IMR-90 (cell line): ENCODE results near the gene UBN1. TPM values are rescaled to one million over a fixed set of nuclear protein-coding genes. Genes with fewer than 3 reads are reported as not detected.

Experiments used
- ATAC-seq: fragments of 200-7000 bp; cut with Tn5 transposase; 2 replicates; pipeline ENCODE4 v1.9.1; 2020; ENCODE audit warnings: low read depth, mild to moderate bottlenecking, moderate library complexity
- BruUV-seq: library from RNA; stranded (reverse); fragments of 400-500 nt; replicated peaks from 2 replicates; lab custom pipeline; 2021; lab: Mats Ljungman, UMichigan
- CTCF ChIA-PET: fragments of 300-600 bp; formaldehyde crosslinking; extraction: SDS; loops from one replicate; lab custom pipeline; 2021; ENCODE audit warnings: antibody characterized with exemption; lab: Yijun Ruan, JAX
- POLR2A ChIA-PET: fragments of 300-600 bp; sonication (Branson Sonifier 250); formaldehyde crosslinking; loops from one replicate; lab custom pipeline; 2022; ENCODE audit warnings: antibody characterized with exemption; ENCODE audit not compliant: unreplicated experiment; lab: Charles Lee
- DNase-seq: peaks from one replicate; pipeline ENCODE4 v3.0.0; 2013
- H2AFZ ChIP-seq: replicated peaks from 2 replicates; pipeline ENCODE3; 2013; ENCODE audit warnings: low read length, mild to moderate bottlenecking; ENCODE audit not compliant: poor library complexity
- H2AK5ac ChIP-seq: 2 replicates; pipeline ENCODE4 v1.6.1; 2013; ENCODE audit warnings: low read depth, low read length, inconsistent platforms
- H2AK9ac ChIP-seq: replicated peaks from 2 replicates; pipeline ENCODE3; 2013; ENCODE audit warnings: mild to moderate bottlenecking, low read depth, low read length, moderate library complexity; ENCODE audit not compliant: poor library complexity
- H2BK120ac ChIP-seq: 2 replicates; pipeline ENCODE4 v1.6.1; 2013; ENCODE audit warnings: low read depth, low read length, inconsistent platforms
- H2BK15ac ChIP-seq: 3 replicates; pipeline ENCODE4 v1.6.1; 2013; ENCODE audit warnings: low read depth, low read length, inconsistent platforms
- H2BK20ac ChIP-seq: 2 replicates; pipeline ENCODE4 v1.6.1; 2013; ENCODE audit warnings: low read depth, mild to moderate bottlenecking, inconsistent platforms, low read length, moderate library complexity
- H2BK5ac ChIP-seq: 2 replicates; pipeline ENCODE4 v1.6.1; 2013; ENCODE audit warnings: mild to moderate bottlenecking, low read depth, low read length, inconsistent platforms; ENCODE audit not compliant: poor library complexity, severe bottlenecking
- H3K14ac ChIP-seq: replicated peaks from 2 replicates; pipeline ENCODE4 v1.6.1; 2013; ENCODE audit warnings: low read depth, low read length, inconsistent platforms
- H3K18ac ChIP-seq: 2 replicates; pipeline ENCODE4 v1.6.1; 2013; ENCODE audit warnings: low read depth, low read length, control low read depth
- H3K23ac ChIP-seq: 2 replicates; pipeline ENCODE4 v1.6.1; 2013; ENCODE audit warnings: low read depth, low read length, inconsistent platforms
- H3K27ac ChIP-seq: 2 replicates; pipeline ENCODE4 v1.5.1; 2013; ENCODE audit warnings: mild to moderate bottlenecking, control low read depth, low read length; ENCODE audit not compliant: insufficient read depth
- H3K27me3 ChIP-seq: 2 replicates; pipeline ENCODE4 v1.6.1; 2013; ENCODE audit warnings: low read length; ENCODE audit not compliant: control insufficient read depth, insufficient read depth
- H3K36me3 ChIP-seq: 2 replicates; pipeline ENCODE4 v1.6.1; 2013; ENCODE audit warnings: low read length, mixed read lengths; ENCODE audit not compliant: control insufficient read depth, insufficient read depth
- H3K4ac ChIP-seq: 2 replicates; pipeline ENCODE4 v1.6.1; 2013; ENCODE audit warnings: low read depth, low read length, inconsistent platforms
- H3K4me1 ChIP-seq: 2 replicates; pipeline ENCODE4 v1.6.1; 2013; ENCODE audit warnings: low read length, mixed read lengths; ENCODE audit not compliant: control insufficient read depth, insufficient read depth
- H3K4me2 ChIP-seq: 2 replicates; pipeline ENCODE4 v1.6.1; 2013; ENCODE audit warnings: low read depth, mild to moderate bottlenecking, control low read depth, low read length, moderate library complexity
- H3K4me3 ChIP-seq: 2 replicates; pipeline ENCODE4 v1.5.1; 2013; ENCODE audit warnings: low read depth, mild to moderate bottlenecking, control low read depth, low read length, moderate library complexity; ENCODE audit not compliant: insufficient read depth
- H3K56ac ChIP-seq: 2 replicates; pipeline ENCODE4 v1.6.1; 2013; ENCODE audit warnings: low read length, inconsistent platforms; ENCODE audit not compliant: insufficient read depth; ENCODE audit errors: extremely low read depth
- H3K79me1 ChIP-seq, 2 experiments: 2 replicates each; pipeline ENCODE4 v1.6.1; 2013; ENCODE audit warnings: low read length in 2 of 2, inconsistent platforms in 1 of 2, low read depth in 1 of 2
- H3K9ac ChIP-seq: 2 replicates; pipeline ENCODE4 v1.6.1; 2013; ENCODE audit warnings: low read depth, low read length, control low read depth
- H3K9me1 ChIP-seq: 2 replicates; pipeline ENCODE4 v1.6.1; 2013; ENCODE audit warnings: low read length, inconsistent platforms; ENCODE audit not compliant: insufficient read depth
- H3K9me3 ChIP-seq: 2 replicates; pipeline ENCODE4 v1.6.1; 2013; ENCODE audit warnings: low read length; ENCODE audit not compliant: control insufficient read depth, insufficient read depth
- H4K20me1 ChIP-seq: 2 replicates; pipeline ENCODE4 v1.6.1; 2013; ENCODE audit warnings: low read length, inconsistent platforms; ENCODE audit not compliant: insufficient read depth
- H4K5ac ChIP-seq: 2 replicates; pipeline ENCODE4 v1.6.1; 2013; ENCODE audit warnings: mild to moderate bottlenecking, low read depth, low read length, control low read depth
- H4K8ac ChIP-seq, 2 experiments: 2 replicates each; pipeline ENCODE4 v1.6.1; 2013; ENCODE audit warnings: low read depth in 2 of 2, low read length in 2 of 2, control low read depth in 1 of 2, inconsistent platforms in 1 of 2
- H4K91ac ChIP-seq: 2 replicates; pipeline ENCODE4 v1.6.1; 2013; ENCODE audit warnings: low read depth, low read length, inconsistent platforms; ENCODE audit not compliant: insufficient read depth
- BHLHE40 ChIP-seq: fragments of 150-350 bp; IDR thresholded peaks from 2 replicates; pipeline ENCODE4 v1.6.1; 2016; ENCODE audit warnings: mild to moderate bottlenecking, low read depth, low read length
- FOS ChIP-seq: fragments of 150-350 bp; IDR thresholded peaks from 2 replicates; pipeline ENCODE4 v1.6.1; 2016; ENCODE audit warnings: low read depth, low read length
- MAFK ChIP-seq: IDR thresholded peaks from 2 replicates; pipeline ENCODE4 v1.6.1; 2012; ENCODE audit warnings: low read depth, low read length, improper control_type of control experiment
- RFX5 ChIP-seq: IDR thresholded peaks from 2 replicates; pipeline ENCODE4 v1.8.0; 2012; ENCODE audit warnings: low read depth, mild to moderate bottlenecking, low read length, moderate library complexity
- WGBS, 2 experiments: methylation state at CpG; one replicate each; pipeline versions ENCODE4 v1.1.5 to v1.1.7; 2013; ENCODE audit warnings: missing lambda C conversion rate in 2 of 2; ENCODE audit not compliant: insufficient read length in 1 of 2; ENCODE audit errors: extremely low coverage in 2 of 2; 5-methylcytosine and 5-hydroxymethylcytosine counted together
- dilution Hi-C: fragments of 300-500 bp; cut with HindIII; formaldehyde crosslinking; loops from one replicate; pipeline ENCODE4 v1.14.3; 2018; ENCODE audit warnings: low sequenced_read_pairs; ENCODE audit not compliant: unreplicated experiment
- in situ Hi-C: fragments of 300-500 bp; cut with MboI; formaldehyde crosslinking; loops from 3 replicates; pipeline ENCODE4 v1.14.3; 2019; ENCODE audit warnings: low sequenced_read_pairs, inconsistent platforms, mixed read lengths
- intact Hi-C: fragments of 100-400 bp; cut with micrococcal nuclease; formaldehyde crosslinking; loops from 2 replicates; pipeline ENCODE4 v1.10.0; 2022
- polyA plus RNA-seq, 3 experiments: library from polyadenylated mRNA; depleted of rRNA; stranded (reverse); fragments of >200 nt; gene quantifications; 2 replicates each; pipeline ENCODE4 v1.2.3, GENCODE V29; 2012; ENCODE audit warnings: low replicate concordance in 1 of 3
- total RNA-seq: library from RNA; depleted of rRNA; stranded (reverse); fragments of >200 nt; gene quantifications from 2 replicates; pipeline ENCODE4 v1.2.3, GENCODE V29; 2012

UBN1 gene
- total and polyA plus RNA-seq, 2 of the 4 experiments (the other 2 are of a cell fraction) = 5.7 to 16.3 TPM

DNA sequence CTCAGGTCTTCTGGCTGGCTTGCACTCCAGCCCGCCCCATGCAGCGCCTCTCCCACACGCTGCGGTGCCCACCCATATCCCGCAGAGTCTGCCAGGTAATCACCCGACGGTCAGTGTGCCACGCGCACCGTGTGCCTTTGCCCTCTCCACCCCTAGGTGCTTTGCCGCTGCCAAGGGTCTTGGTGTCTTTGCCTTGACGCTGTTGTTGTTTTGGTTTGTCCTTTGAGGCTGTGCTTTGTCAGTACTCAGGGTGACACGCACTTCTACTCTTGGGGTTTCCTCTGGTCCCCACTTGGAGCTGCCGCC, 30.1 kb downstream of the UBN1 start:
- no peaks in the 10 kb centered on the region for H3K9me3 ChIP-seq
- no peak overlapping the region for H2AK5ac ChIP-seq
- DNase-seq = no peak
- dilution Hi-C loops = no loop called here
- H2AFZ ChIP-seq = no peak overlapping the region
- no peaks in the 10 kb centered on the region for H3K27me3 ChIP-seq
- H3K4me3 ChIP-seq = no peak overlapping the region
- no peak overlapping the region for H2BK15ac ChIP-seq
- ATAC-seq = no peak
- peaks cover 8 to 23% of the 10 kb centered on the region in 2 experiments; a peak in 3 of 4 replicates for H3K79me1 ChIP-seq
- CTCF ChIA-PET = no interaction called here
- H4K8ac ChIP-seq = no peak overlapping the region
- no peak overlapping the region for H3K23ac ChIP-seq
- no peak overlapping the region for H3K56ac ChIP-seq
- TF ChIP-seq FOS = no peak
- TF ChIP-seq BHLHE40 = no peak
- no peak for TF ChIP-seq MAFK
- no peak for TF ChIP-seq RFX5
- H3K9ac ChIP-seq = no peak overlapping the region
- no TSS peak for BruUV-seq
- no peak overlapping the region for H4K5ac ChIP-seq
- peaks cover 74% of the 10 kb centered on the region for H3K36me3 ChIP-seq
- WGBS, 2 experiments = no CpG with 5 or more reads among the region's 14 CpGs
- H2BK5ac ChIP-seq = no peak overlapping the region
- H3K14ac ChIP-seq = no peak overlapping the region
- H3K4me2 ChIP-seq = no peak overlapping the region
- no peak overlapping the region for H3K27ac ChIP-seq
- no peak overlapping the region for H2BK20ac ChIP-seq
- POLR2A ChIA-PET = no interaction called here
- no peak overlapping the region for H2BK120ac ChIP-seq
- no peak overlapping the region for H3K4ac ChIP-seq
- no peak overlapping the region for H4K91ac ChIP-seq
- no peak overlapping the region for H3K18ac ChIP-seq
- peaks cover 11% of the 10 kb centered on the region; the same call in 1 of the 2 replicates for H4K20me1 ChIP-seq
- peaks cover 4% of the 10 kb centered on the region for H3K4me1 ChIP-seq
- peaks cover 4% of the 10 kb centered on the region for H3K9me1 ChIP-seq
- no peak overlapping the region for H2AK9ac ChIP-seq
- in situ Hi-C loops = no loop called here
- intact Hi-C loops = no loop called here
